HCT116 (cell line): ENCODE measurements around the gene THAP5. TPM values are rescaled to one million over a fixed set of nuclear protein-coding genes. Genes with fewer than 3 reads are reported as not detected.

Experiments used
- ATAC-seq: fragments of 200-7000 bp; cut with Tn5 transposase; 2 replicates; pipeline ENCODE4 v1.9.1; 2020; ENCODE audit warnings: mild to moderate bottlenecking, moderate library complexity
- BruUV-seq: library from RNA; stranded (reverse); fragments of 400-500 nt; replicated peaks from 2 replicates; lab custom pipeline; 2021; lab: Mats Ljungman, UMichigan
- CTCF ChIA-PET: fragments of 300-600 bp; sonication (Branson Sonifier 250); formaldehyde crosslinking; loops from one replicate; lab custom pipeline; 2021; ENCODE audit warnings: antibody characterized with exemption; lab: Charles Lee
- POLR2A ChIA-PET: fragments of 300-600, 350-600 bp; sonication (Branson Sonifier 250); formaldehyde crosslinking; loops from one replicate; lab custom pipeline; 2021; ENCODE audit warnings: antibody characterized with exemption; lab: Charles Lee
- RAD21 ChIA-PET, 2 experiments: fragments of 300-600 bp; sonication (Branson Sonifier 250); formaldehyde crosslinking; loops; one replicate each; lab custom pipeline; 2023; ENCODE audit warnings: low total read pairs in 2 of 2; ENCODE audit not compliant: uncharacterized antibody in 2 of 2, unreplicated experiment in 2 of 2, low non-redundant PET in 1 of 2; lab: Charles Lee
- DNase-seq: peaks from one replicate; pipeline ENCODE4 v3.0.0-alpha.2; 2010; ENCODE audit warnings: low read depth, low spot score
- H2AFZ ChIP-seq: fragments of 200-600 bp; shearing (Covaris generic), sonication (generic); 2 replicates; pipeline ENCODE4 v1.6.1; 2017; ENCODE audit warnings: low read depth, mixed run types, mixed read lengths, antibody characterized with exemption, low read length; ENCODE audit not compliant: poor library complexity, severe bottlenecking
- H3K27ac ChIP-seq: 2 replicates; pipeline ENCODE4 v1.5.1; 2012; ENCODE audit warnings: low read depth, low read length
- H3K27me3 ChIP-seq: fragments of 200-600 bp; sonication (generic); 2 replicates; pipeline ENCODE4 v1.6.1; 2016; ENCODE audit warnings: mixed run types, low read length, mixed read lengths; ENCODE audit not compliant: insufficient read depth
- H3K36me3 ChIP-seq, 2 experiments: fragments of 200-500 bp in 1 of 2; fragments of 200-600 bp in 1 of 2; sonication (Bioruptor generic) in 1 of 2; sonication (generic) in 1 of 2; 2 replicates each; pipeline versions ENCODE4 v1.5.1 to v1.6.1; 2014 to 2016; ENCODE audit warnings: low read length in 2 of 2, inconsistent platforms in 1 of 2, mixed read lengths in 1 of 2, mixed run types in 1 of 2; ENCODE audit not compliant: insufficient read depth in 2 of 2, control insufficient read depth in 1 of 2
- H3K4me1 ChIP-seq, 2 experiments: fragments of 200-600 bp in 1 of 2; sonication (generic) in 1 of 2; 2 replicates each; pipeline versions ENCODE4 v1.5.1 to v1.6.1; 2012 to 2017; ENCODE audit warnings: low read length in 2 of 2, inconsistent platforms in 1 of 2, mild to moderate bottlenecking in 1 of 2, mixed read lengths in 1 of 2, mixed run types in 1 of 2, moderate library complexity in 1 of 2; ENCODE audit not compliant: insufficient read depth in 2 of 2, control insufficient read depth in 1 of 2
- H3K4me2 ChIP-seq: fragments of 200-600 bp; sonication (generic); 2 replicates; pipeline ENCODE4 v1.6.1; 2017; ENCODE audit warnings: mixed run types, low read length, mixed read lengths
- H3K4me3 ChIP-seq, 2 experiments: fragments of 200-600 bp in 1 of 2; sonication (generic) in 1 of 2; replicated peaks in 1 of 2; 2 replicates each; pipeline ENCODE4 v1.5.1; 2011 to 2016; ENCODE audit warnings: low read length in 2 of 2, control low read depth in 1 of 2, low read depth in 1 of 2, mild to moderate bottlenecking in 1 of 2, mixed read lengths in 1 of 2, mixed run types in 1 of 2
- H3K79me2 ChIP-seq: fragments of 200-600 bp; sonication (generic); 2 replicates; pipeline ENCODE4 v1.6.1; 2017; ENCODE audit warnings: mild to moderate bottlenecking, mixed run types, low read length, moderate library complexity, mixed read lengths; ENCODE audit not compliant: insufficient read depth
- H3K9ac ChIP-seq: fragments of 200-600 bp; sonication (generic); 2 replicates; pipeline ENCODE4 v1.6.1; 2016; ENCODE audit warnings: low read length, mixed read lengths
- H3K9me2 ChIP-seq: fragments of 200-600 bp; sonication (generic), shearing (Covaris generic); 2 replicates; pipeline ENCODE4 v1.6.1; 2017; ENCODE audit warnings: mixed run types, mild to moderate bottlenecking, moderate library complexity; ENCODE audit not compliant: insufficient read depth
- H3K9me3 ChIP-seq, 2 experiments: fragments of 200-500 bp in 1 of 2; fragments of 200-600 bp in 1 of 2; sonication (Bioruptor generic) in 1 of 2; sonication (generic) in 1 of 2; 2 replicates each; pipeline ENCODE4 v1.6.1; 2014 to 2017; ENCODE audit warnings: low read length in 2 of 2, mixed read lengths in 2 of 2, inconsistent platforms in 1 of 2, low read depth in 1 of 2, mild to moderate bottlenecking in 1 of 2, mixed run types in 1 of 2, moderate library complexity in 1 of 2; ENCODE audit not compliant: control insufficient read depth in 1 of 2, insufficient read depth in 1 of 2
- H4K20me1 ChIP-seq: fragments of 200-600 bp; sonication (generic), shearing (Covaris generic); 2 replicates; pipeline ENCODE4 v1.6.1; 2017; ENCODE audit warnings: mixed run types, mild to moderate bottlenecking, moderate library complexity; ENCODE audit not compliant: insufficient read depth
- CBX3 ChIP-seq: IDR thresholded peaks from 2 replicates; pipeline ENCODE4 v1.6.1; 2012; ENCODE audit warnings: low read depth
- EGR1 ChIP-seq: IDR thresholded peaks from 2 replicates; pipeline ENCODE4 v1.6.1; 2012; ENCODE audit warnings: low read depth
- ELF1 ChIP-seq: IDR thresholded peaks from 2 replicates; pipeline ENCODE4 v1.6.1; 2012; ENCODE audit warnings: low read depth, borderline replicate concordance
- EZH2 ChIP-seq: fragments of 200-600 bp; sonication (generic); IDR thresholded peaks from 2 replicates; pipeline ENCODE4 v1.6.1; 2017; ENCODE audit warnings: antibody characterized with exemption, mixed run types
- EZH2phosphoT487 ChIP-seq: fragments of 200-600 bp; IDR thresholded peaks from 2 replicates; pipeline ENCODE4 v1.6.1; 2018; ENCODE audit warnings: antibody characterized with exemption, borderline replicate concordance
- FOSL1 ChIP-seq: IDR thresholded peaks from 2 replicates; pipeline ENCODE4 v1.6.1; 2012; ENCODE audit warnings: low read depth
- POLR2AphosphoS5 ChIP-seq: IDR thresholded peaks from 2 replicates; pipeline ENCODE4 v1.6.1; 2011; ENCODE audit warnings: mild to moderate bottlenecking, low read depth, low read length, moderate library complexity
- RAD21 ChIP-seq: IDR thresholded peaks from 2 replicates; pipeline ENCODE4 v1.6.1; 2012; ENCODE audit warnings: low read depth, mild to moderate bottlenecking
- SIN3A ChIP-seq: IDR thresholded peaks from 2 replicates; pipeline ENCODE4 v1.6.1; 2012; ENCODE audit warnings: low read depth
- intact Hi-C: fragments of 100-400 bp; cut with micrococcal nuclease; formaldehyde crosslinking; loops from 2 replicates; pipeline ENCODE4 v1.10.0; 2022
- total RNA-seq: library from RNA; stranded (reverse); gene quantifications from one replicate; pipeline ENCODE4 v1.2.1, GENCODE V29; 2021; ENCODE audit not compliant: unreplicated experiment
- TF ChIP-seq, protein P1 (sequence below): IDR thresholded peaks from 2 replicates; pipeline ENCODE4 v1.6.1; 2012
- TF ChIP-seq, protein P2 (sequence below): IDR thresholded peaks from 2 replicates; pipeline ENCODE4 v1.6.1; 2012; ENCODE audit warnings: low read depth

THAP5 gene
- total RNA-seq, 1 experiment from 2014 or later: 29.3 TPM

DNA sequence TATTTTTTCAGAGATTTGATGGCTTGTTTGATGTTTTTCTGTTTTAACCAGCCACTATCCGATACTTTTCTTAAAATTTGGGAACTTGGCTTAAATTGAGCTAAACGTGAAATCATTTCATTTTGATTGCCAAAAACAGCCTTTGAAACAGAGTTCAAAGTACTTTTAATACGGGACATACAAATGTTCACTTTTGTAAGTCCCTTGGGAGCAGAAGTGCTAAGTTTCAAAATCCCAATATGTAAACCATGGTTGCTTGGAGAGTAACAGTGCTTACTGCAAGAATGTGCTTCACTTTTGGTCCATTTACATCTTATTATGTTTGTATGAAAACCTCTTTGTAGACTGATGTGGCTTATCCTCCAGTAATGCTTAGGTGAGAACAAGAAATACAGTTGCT lies 54.5 kb downstream of the THAP5 start:
- H3K9ac ChIP-seq: no peak overlapping the region
- ChIA-PET CTCF (no interaction called here), RAD21 (no interaction called here), POLR2A (no interaction called here)
- H3K4me2 ChIP-seq: no peak overlapping the region
- BruUV-seq: no TSS peak
- H3K79me2 ChIP-seq: no peaks in the 10 kb centered on the region
- intact Hi-C loops: no loop called here
- no peak for ATAC-seq
- H4K20me1 ChIP-seq: no peaks in the 10 kb centered on the region
- no peaks in the 10 kb centered on the region for H3K36me3 ChIP-seq
- H3K27me3 ChIP-seq: no peaks in the 10 kb centered on the region
- H3K27ac ChIP-seq: no peak overlapping the region
- TF ChIP-seq, protein P1, sequence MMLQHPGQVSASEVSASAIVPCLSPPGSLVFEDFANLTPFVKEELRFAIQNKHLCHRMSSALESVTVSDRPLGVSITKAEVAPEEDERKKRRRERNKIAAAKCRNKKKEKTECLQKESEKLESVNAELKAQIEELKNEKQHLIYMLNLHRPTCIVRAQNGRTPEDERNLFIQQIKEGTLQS: no peak
- TF ChIP-seq, protein P2, sequence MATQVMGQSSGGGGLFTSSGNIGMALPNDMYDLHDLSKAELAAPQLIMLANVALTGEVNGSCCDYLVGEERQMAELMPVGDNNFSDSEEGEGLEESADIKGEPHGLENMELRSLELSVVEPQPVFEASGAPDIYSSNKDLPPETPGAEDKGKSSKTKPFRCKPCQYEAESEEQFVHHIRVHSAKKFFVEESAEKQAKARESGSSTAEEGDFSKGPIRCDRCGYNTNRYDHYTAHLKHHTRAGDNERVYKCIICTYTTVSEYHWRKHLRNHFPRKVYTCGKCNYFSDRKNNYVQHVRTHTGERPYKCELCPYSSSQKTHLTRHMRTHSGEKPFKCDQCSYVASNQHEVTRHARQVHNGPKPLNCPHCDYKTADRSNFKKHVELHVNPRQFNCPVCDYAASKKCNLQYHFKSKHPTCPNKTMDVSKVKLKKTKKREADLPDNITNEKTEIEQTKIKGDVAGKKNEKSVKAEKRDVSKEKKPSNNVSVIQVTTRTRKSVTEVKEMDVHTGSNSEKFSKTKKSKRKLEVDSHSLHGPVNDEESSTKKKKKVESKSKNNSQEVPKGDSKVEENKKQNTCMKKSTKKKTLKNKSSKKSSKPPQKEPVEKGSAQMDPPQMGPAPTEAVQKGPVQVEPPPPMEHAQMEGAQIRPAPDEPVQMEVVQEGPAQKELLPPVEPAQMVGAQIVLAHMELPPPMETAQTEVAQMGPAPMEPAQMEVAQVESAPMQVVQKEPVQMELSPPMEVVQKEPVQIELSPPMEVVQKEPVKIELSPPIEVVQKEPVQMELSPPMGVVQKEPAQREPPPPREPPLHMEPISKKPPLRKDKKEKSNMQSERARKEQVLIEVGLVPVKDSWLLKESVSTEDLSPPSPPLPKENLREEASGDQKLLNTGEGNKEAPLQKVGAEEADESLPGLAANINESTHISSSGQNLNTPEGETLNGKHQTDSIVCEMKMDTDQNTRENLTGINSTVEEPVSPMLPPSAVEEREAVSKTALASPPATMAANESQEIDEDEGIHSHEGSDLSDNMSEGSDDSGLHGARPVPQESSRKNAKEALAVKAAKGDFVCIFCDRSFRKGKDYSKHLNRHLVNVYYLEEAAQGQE: no peak
- TF ChIP-seq CBX3: no peak
- TF ChIP-seq ELF1: no peak
- TF ChIP-seq RAD21: no peak
- no peak for TF ChIP-seq EGR1
- TF ChIP-seq SIN3A: no peak
- TF ChIP-seq EZH2phosphoT487: no peak
- TF ChIP-seq EZH2: no peak
- no peak for TF ChIP-seq POLR2AphosphoS5
- TF ChIP-seq FOSL1: no peak
- H2AFZ ChIP-seq: no peak overlapping the region
- H3K9me3 ChIP-seq: no peaks in the 10 kb centered on the region
- no peaks in the 10 kb centered on the region for H3K4me1 ChIP-seq
- no peak overlapping the region for H3K4me3 ChIP-seq
- DNase-seq: no peak
- H3K9me2 ChIP-seq: no peaks in the 10 kb centered on the region

Other genes with a start within 250 kb of the THAP5 start
- 0.15 TPM for gene NRCAM, start 113.3 kb downstream of the THAP5 start, total RNA-seq
- 12.9 TPM for gene PNPLA8, start 43.6 kb downstream of the THAP5 start, total RNA-seq
- gene DNAJB9, start 168 bp upstream of the THAP5 start, total RNA-seq: 10.1 TPM